ENCODE data around the gene CHIT1. TPM values are rescaled to one million over a fixed set of nuclear protein-coding genes. Genes with fewer than 3 reads are reported as not detected.

The CHIT1 gene
- total RNA-seq, 1 donor from 2014 or later: 0.52 TPM

- Mint-ChIP-seq H3K4me1 (ENCODE audit: low read depth) (no peaks in the 10 kb centered on the region), H3K4me3 (no peak overlapping the region), H3K36me3 (ENCODE audit: low read depth) (no peaks in the 10 kb centered on the region), H3K27ac (no peak overlapping the region), H3K27me3 (ENCODE audit: insufficient read depth) (peaks cover 7% of the 10 kb centered on the region), H3K9me3 (no peaks in the 10 kb centered on the region)
- intact Hi-C loops (cut with micrococcal nuclease): no loop called here
- no peak for DNase-seq (ENCODE audit: low spot score)
Measured at GRCh38 chr1:203207751-203208150, 21.7 kb downstream of the CHIT1 start.

- Mint-ChIP-seq H3K36me3 (ENCODE audit: low read depth) (no peaks in the 10 kb centered on the region), H3K27me3 (ENCODE audit: insufficient read depth) (peaks cover 8% of the 10 kb centered on the region), H3K27ac (no peak overlapping the region), H3K9me3 (no peaks in the 10 kb centered on the region), H3K4me1 (ENCODE audit: low read depth) (no peaks in the 10 kb centered on the region), H3K4me3 (no peak overlapping the region)
- intact Hi-C loops (cut with micrococcal nuclease): no loop called here
- no peak for DNase-seq (ENCODE audit: low spot score)
Measured at GRCh38 chr1:203206129-203206687, 23.3 kb downstream of the CHIT1 start.

DNA sequence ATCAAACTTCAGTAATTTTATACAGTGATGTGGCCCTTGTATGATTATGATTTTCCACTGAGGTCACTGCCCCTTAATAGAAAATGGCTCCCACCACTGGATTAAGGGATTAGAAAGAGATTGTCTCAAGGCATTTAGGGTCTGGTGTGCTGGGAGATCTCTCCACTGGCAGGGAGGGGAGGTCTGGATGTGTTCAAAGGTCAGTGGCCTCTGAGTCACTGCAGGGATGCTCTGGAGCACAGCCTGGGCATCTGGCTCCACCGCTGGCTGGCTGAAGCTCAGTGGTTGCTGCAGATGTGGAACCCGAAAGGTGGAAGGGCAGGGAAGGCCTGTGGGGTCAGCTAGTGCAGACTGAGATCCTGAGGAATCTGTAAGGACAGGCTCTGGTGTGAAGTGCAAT, 24.7 kb downstream of the CHIT1 start:
- Mint-ChIP-seq H3K36me3 (ENCODE audit: low read depth) (no peaks in the 10 kb centered on the region), H3K4me1 (ENCODE audit: low read depth) (no peaks in the 10 kb centered on the region), H3K27me3 (ENCODE audit: insufficient read depth) (peaks cover 9% of the 10 kb centered on the region), H3K9me3 (no peaks in the 10 kb centered on the region), H3K4me3 (no peak overlapping the region), H3K27ac (no peak overlapping the region)
- DNase-seq (ENCODE audit: low spot score): no peak
- intact Hi-C loops (cut with micrococcal nuclease): no loop called here

DNA sequence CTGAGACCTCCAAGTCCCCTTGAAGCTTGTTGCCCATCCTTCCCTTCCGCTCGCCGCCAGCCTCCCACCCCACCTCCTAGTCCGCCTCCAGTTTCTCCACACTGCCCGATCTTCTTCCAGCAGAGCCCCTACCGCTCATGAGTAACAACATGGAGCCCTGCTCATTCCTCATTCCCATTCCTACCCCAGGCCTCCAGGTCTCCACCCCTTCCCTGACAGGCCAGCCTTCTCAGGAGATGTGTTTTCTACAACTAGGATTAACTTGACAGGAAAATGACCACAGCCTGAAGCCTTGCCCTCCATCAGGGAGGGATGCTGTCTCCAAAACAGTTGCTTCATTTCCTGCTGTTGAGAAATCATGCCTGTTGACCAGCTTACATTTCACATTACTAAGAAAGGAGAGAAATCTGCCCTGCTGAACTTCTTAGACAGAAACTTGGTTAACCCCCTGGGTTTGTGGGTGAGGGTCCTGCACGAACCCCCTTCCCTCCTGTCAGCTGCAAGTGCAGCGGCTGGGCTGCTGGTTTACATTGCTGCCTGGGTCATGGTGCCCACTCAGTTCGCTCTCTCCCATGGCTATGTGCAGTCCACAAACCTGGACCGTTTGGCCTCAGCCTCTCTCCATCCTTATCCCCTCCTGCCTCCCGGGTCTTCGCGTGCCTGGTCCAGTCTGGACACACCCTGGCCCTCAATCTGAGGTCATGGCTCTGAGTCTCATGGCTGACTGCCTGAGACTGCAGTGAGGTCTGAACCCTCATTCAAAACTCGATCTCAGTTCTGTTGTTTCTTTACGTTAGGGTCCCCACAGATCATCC, 26.8 kb downstream of the CHIT1 start:
- Mint-ChIP-seq H3K4me1 (ENCODE audit: low read depth) (no peaks in the 10 kb centered on the region), H3K36me3 (ENCODE audit: low read depth) (no peaks in the 10 kb centered on the region), H3K27ac (no peak overlapping the region), H3K9me3 (no peaks in the 10 kb centered on the region), H3K4me3 (no peak overlapping the region), H3K27me3 (ENCODE audit: insufficient read depth) (peaks cover 9% of the 10 kb centered on the region)
- no peak for DNase-seq (ENCODE audit: low spot score)
- intact Hi-C loops (cut with micrococcal nuclease): no loop called here

DNA sequence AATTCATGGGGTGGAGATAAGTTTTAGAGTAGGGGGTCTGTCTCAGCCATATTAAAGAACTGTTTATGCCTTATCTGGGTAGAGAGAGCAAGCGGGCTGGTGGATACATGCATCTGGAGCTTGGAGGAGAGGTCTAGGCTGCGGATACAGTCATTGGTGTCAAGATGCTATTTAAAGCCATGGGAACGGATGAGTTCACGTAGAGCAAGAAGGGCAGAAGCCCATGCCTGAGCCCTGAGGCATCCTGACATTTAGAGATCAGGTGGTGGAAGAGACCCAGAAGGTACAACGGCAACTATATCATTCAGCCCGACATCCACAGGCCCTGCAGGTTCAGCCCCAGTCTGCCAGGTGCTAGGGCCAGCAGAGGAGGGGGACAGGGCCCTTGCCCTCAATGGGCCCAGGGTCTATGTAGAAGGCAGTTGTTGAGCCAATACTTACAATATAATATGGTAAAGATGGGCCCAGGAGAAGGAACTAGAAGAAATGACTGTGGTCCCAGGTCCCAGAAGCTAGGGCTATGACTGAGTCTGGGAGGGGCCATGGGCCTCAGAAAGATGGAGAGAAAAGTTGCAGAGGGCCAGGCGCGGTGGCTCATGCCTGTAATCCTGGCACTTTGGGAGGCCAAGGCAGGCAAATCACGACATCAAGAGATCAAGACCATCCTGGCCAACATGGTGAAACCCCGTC, 27.8 kb downstream of the CHIT1 start:
- intact Hi-C loops (cut with micrococcal nuclease): no loop called here
- Mint-ChIP-seq H3K4me1 (ENCODE audit: low read depth) (no peaks in the 10 kb centered on the region), H3K36me3 (ENCODE audit: low read depth) (no peaks in the 10 kb centered on the region), H3K27me3 (ENCODE audit: insufficient read depth) (peaks cover 8% of the 10 kb centered on the region), H3K9me3 (no peaks in the 10 kb centered on the region), H3K27ac (no peak overlapping the region), H3K4me3 (no peak overlapping the region)
- DNase-seq (ENCODE audit: low spot score): no peak

DNA sequence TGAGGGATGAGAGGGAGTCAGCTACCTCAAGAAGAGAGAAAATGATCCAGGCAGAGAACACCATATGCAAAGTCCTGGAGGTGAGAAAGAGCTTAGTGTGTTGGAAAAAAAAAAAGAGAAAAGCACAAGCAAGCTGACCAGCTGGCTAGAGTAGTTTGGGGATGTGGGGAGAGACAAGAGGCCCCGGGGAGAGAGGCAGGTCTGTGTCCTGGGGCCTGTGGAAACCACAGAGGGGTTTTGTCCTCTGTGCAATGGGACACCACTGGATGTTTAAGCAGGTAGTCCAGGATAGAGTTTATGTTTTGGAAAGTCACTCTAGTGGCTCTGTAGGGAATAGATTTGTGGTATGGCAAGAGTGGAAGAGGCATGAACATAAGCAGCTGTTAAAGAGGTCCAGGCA, 28.6 kb downstream of the CHIT1 start:
- no peaks in the 10 kb centered on the region for H3K4me1 Mint-ChIP-seq (ENCODE audit: low read depth)
- no peak overlapping the region for H3K4me3 Mint-ChIP-seq
- H3K27ac Mint-ChIP-seq: no peak overlapping the region
- intact Hi-C loops (cut with micrococcal nuclease): no loop called here
- no peaks in the 10 kb centered on the region for H3K9me3 Mint-ChIP-seq
- H3K27me3 Mint-ChIP-seq (ENCODE audit: insufficient read depth): peaks cover 8% of the 10 kb centered on the region
- DNase-seq (ENCODE audit: low spot score): no peak
- no peaks in the 10 kb centered on the region for H3K36me3 Mint-ChIP-seq (ENCODE audit: low read depth)

DNA sequence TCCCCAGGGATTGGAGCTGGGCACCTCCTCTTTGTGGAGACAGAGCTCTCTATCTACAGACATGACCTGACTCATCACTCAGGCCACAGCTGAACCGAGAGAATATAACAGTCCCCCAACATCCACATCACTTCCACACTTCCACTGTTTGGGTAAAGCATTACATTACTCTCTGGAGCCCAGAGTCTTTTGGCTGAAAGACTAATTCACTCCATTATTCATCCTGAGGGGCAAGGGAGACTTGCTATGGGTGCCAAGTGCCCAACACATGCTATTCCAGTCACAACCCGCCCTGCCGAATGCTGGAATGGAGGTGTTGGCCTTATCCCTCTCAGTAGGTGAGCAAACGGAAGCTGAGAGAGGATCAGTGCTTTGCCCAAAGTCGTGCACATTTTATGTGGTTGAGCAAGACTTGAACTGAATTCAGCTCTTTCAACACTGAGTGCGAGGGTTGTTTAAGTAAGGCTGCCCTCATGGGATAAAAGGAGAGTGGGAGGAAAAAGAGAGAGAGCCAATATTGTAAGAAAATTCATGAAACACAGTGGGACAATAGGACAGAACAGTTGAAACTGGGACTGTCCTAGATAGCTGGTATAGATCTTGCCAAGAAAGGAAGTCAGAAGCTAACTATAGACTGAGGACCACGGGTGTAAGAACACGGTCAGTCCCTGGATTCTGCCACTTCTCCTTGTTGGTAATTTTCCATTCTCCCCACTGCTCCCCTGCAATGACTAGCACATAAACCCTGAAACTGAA, 29.5 kb downstream of the CHIT1 start:
- intact Hi-C loops (cut with micrococcal nuclease): no loop called here
- no peak overlapping the region for H3K4me3 Mint-ChIP-seq
- H3K27ac Mint-ChIP-seq: no peak overlapping the region
- peaks cover 8% of the 10 kb centered on the region for H3K27me3 Mint-ChIP-seq (ENCODE audit: insufficient read depth)
- no peaks in the 10 kb centered on the region for H3K4me1 Mint-ChIP-seq (ENCODE audit: low read depth)
- DNase-seq (ENCODE audit: low spot score): no peak
- no peaks in the 10 kb centered on the region for H3K9me3 Mint-ChIP-seq
- no peaks in the 10 kb centered on the region for H3K36me3 Mint-ChIP-seq (ENCODE audit: low read depth)

GRCh38 chr1:203199481-203199815, 30.0 kb downstream of the CHIT1 start:
- no peak overlapping the region for H3K27ac Mint-ChIP-seq
- intact Hi-C loops (cut with micrococcal nuclease): no loop called here
- H3K36me3 Mint-ChIP-seq (ENCODE audit: low read depth): no peaks in the 10 kb centered on the region
- H3K4me3 Mint-ChIP-seq: no peak overlapping the region
- no peaks in the 10 kb centered on the region for H3K9me3 Mint-ChIP-seq
- H3K27me3 Mint-ChIP-seq (ENCODE audit: insufficient read depth): peaks cover 8% of the 10 kb centered on the region
- no peak for DNase-seq (ENCODE audit: low spot score)
- H3K4me1 Mint-ChIP-seq (ENCODE audit: low read depth): no peaks in the 10 kb centered on the region

- Mint-ChIP-seq H3K4me1 (ENCODE audit: low read depth) (no peaks in the 10 kb centered on the region), H3K36me3 (ENCODE audit: low read depth) (no peaks in the 10 kb centered on the region), H3K27me3 (ENCODE audit: insufficient read depth) (peaks cover 8% of the 10 kb centered on the region), H3K9me3 (no peaks in the 10 kb centered on the region), H3K4me3 (no peak overlapping the region), H3K27ac (no peak overlapping the region)
- DNase-seq (ENCODE audit: low spot score): no peak
- intact Hi-C loops (cut with micrococcal nuclease): no loop called here
Measured at GRCh38 chr1:203199002-203199401, 30.5 kb downstream of the CHIT1 start.

- no peaks in the 10 kb centered on the region for H3K9me3 Mint-ChIP-seq
- no peak for DNase-seq (ENCODE audit: low spot score)
- H3K27me3 Mint-ChIP-seq (ENCODE audit: insufficient read depth): peaks cover 8% of the 10 kb centered on the region
- no peak overlapping the region for H3K4me3 Mint-ChIP-seq
- intact Hi-C loops (cut with micrococcal nuclease): no loop called here
- no peaks in the 10 kb centered on the region for H3K36me3 Mint-ChIP-seq (ENCODE audit: low read depth)
- no peaks in the 10 kb centered on the region for H3K4me1 Mint-ChIP-seq (ENCODE audit: low read depth)
- no peak overlapping the region for H3K27ac Mint-ChIP-seq
Measured at GRCh38 chr1:203197625-203198024, 31.8 kb downstream of the CHIT1 start.

DNA sequence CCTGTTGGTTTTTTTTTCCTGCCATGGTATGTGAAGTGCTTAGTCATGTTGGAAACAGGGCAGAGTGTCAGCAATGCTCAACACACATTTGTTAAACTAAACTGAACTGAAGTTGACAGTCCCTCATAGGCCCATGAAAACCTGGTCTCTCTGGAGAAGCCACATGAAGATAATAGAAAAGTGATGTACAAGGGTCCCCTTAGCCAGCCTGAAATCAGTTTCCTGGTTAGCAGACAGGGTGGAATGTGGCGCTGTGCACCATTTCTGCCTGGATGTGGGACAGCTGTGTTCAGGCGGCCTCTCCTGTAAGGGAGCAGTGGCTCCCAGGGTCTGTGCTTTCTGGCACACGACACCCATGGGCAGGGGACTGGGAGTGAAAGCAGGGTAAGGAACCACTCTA, 33.1 kb downstream of the CHIT1 start:
- no peaks in the 10 kb centered on the region for H3K36me3 Mint-ChIP-seq (ENCODE audit: low read depth)
- intact Hi-C loops (cut with micrococcal nuclease): no loop called here
- no peaks in the 10 kb centered on the region for H3K9me3 Mint-ChIP-seq
- H3K4me1 Mint-ChIP-seq (ENCODE audit: low read depth): no peaks in the 10 kb centered on the region
- no peak overlapping the region for H3K4me3 Mint-ChIP-seq
- no peak for DNase-seq (ENCODE audit: low spot score)
- H3K27ac Mint-ChIP-seq: no peak overlapping the region
- H3K27me3 Mint-ChIP-seq (ENCODE audit: insufficient read depth): peaks cover 8% of the 10 kb centered on the region

- no peaks in the 10 kb centered on the region for H3K4me1 Mint-ChIP-seq (ENCODE audit: low read depth)
- DNase-seq (ENCODE audit: low spot score): no peak
- intact Hi-C loops (cut with micrococcal nuclease): no loop called here
- peaks cover 7% of the 10 kb centered on the region for H3K27me3 Mint-ChIP-seq (ENCODE audit: insufficient read depth)
- H3K36me3 Mint-ChIP-seq (ENCODE audit: low read depth): no peaks in the 10 kb centered on the region
- H3K4me3 Mint-ChIP-seq: no peak overlapping the region
- no peaks in the 10 kb centered on the region for H3K9me3 Mint-ChIP-seq
- no peak overlapping the region for H3K27ac Mint-ChIP-seq
Measured at GRCh38 chr1:203190949-203191348, 38.5 kb downstream of the CHIT1 start.

GRCh38 chr1:203189951-203190352, 39.5 kb downstream of the CHIT1 start:
- intact Hi-C loops (cut with micrococcal nuclease): no loop called here
- no peaks in the 10 kb centered on the region for H3K4me1 Mint-ChIP-seq (ENCODE audit: low read depth)
- H3K9me3 Mint-ChIP-seq: no peaks in the 10 kb centered on the region
- H3K36me3 Mint-ChIP-seq (ENCODE audit: low read depth): no peaks in the 10 kb centered on the region
- peaks cover 9% of the 10 kb centered on the region for H3K27me3 Mint-ChIP-seq (ENCODE audit: insufficient read depth)
- DNase-seq (ENCODE audit: low spot score): no peak
- no peak overlapping the region for H3K4me3 Mint-ChIP-seq
- H3K27ac Mint-ChIP-seq: no peak overlapping the region
